UCSD-AML1 (cell line): Measurements from ENCODE around the gene TUBGCP6.
A peak's percentile ranks its signal among the peaks of the same experiment; 100 is the strongest.

Source experiments
- DNase-seq: peaks from one replicate; lab custom pipeline; 2025; ENCODE audit not compliant: unreplicated experiment; lab: John Stamatoyannopoulos, UW

The TUBGCP6 gene

GRCh38 chr22:50184004-50184901, 60.6 kb downstream of the TUBGCP6 start:
- DNase-seq, result peak; percentile 30

- no peak for DNase-seq
Measured at GRCh38 chr22:50183141-50183971, 61.5 kb downstream of the TUBGCP6 start.

- DNase-seq, result no peak
Measured at GRCh38 chr22:50182176-50183081, 62.4 kb downstream of the TUBGCP6 start.

- DNase-seq, result no peak
Measured at GRCh38 chr22:50180727-50181521, 63.9 kb downstream of the TUBGCP6 start.

GRCh38 chr22:50179937-50180726, 64.7 kb downstream of the TUBGCP6 start:
- DNase-seq, result no peak

- no peak for DNase-seq
Measured at GRCh38 chr22:50178871-50179869, 65.7 kb downstream of the TUBGCP6 start.

GRCh38 chr22:50178471-50178864, 66.4 kb downstream of the TUBGCP6 start:
- DNase-seq, result no peak

GRCh38 chr22:50177537-50178470, 67.0 kb downstream of the TUBGCP6 start:
- DNase-seq, result no peak

GRCh38 chr22:50176850-50177536, 67.8 kb downstream of the TUBGCP6 start:
- no peak for DNase-seq

- DNase-seq, result no peak
Measured at GRCh38 chr22:50175921-50176849, 68.6 kb downstream of the TUBGCP6 start.

- no peak for DNase-seq
Measured at GRCh38 chr22:50175191-50175461, 69.7 kb downstream of the TUBGCP6 start.

- DNase-seq, result no peak
Measured at GRCh38 chr22:50174382-50175190, 70.2 kb downstream of the TUBGCP6 start.

- DNase-seq, result no peak
Measured at GRCh38 chr22:50173983-50174355, 70.9 kb downstream of the TUBGCP6 start.

- peak; percentile 57 for DNase-seq
Measured at GRCh38 chr22:50173311-50173982, 71.4 kb downstream of the TUBGCP6 start.
